T47D (cell line): ENCODE results near the gene FAM78A.
A peak's percentile ranks its signal among the peaks of the same experiment; 100 is the strongest.
"Not testable (repeated sequence)": the region's sequence is repeated elsewhere in the genome, so short reads cannot be mapped to it uniquely, and the experiment has no call there.

Source experiments
- DNase-seq, 2 experiments: peaks; one replicate each; pipeline versions ENCODE4 v3.0.0 to v3.0.0-alpha.2; 2011 to 2012; ENCODE audit warnings: low read depth in 1 of 2, low spot score in 1 of 2
- JUND ChIP-seq: IDR thresholded peaks from 2 replicates; pipeline ENCODE4 v1.6.1; 2012; ENCODE audit warnings: low read depth
- in situ Hi-C: cut with HindIII; loops from 2 replicates; pipeline ENCODE4 v1.10.0; 2016; ENCODE audit warnings: low sequenced_read_pairs, low pct_unique_long_range_greater_than_20kb

FAM78A gene

DNA sequence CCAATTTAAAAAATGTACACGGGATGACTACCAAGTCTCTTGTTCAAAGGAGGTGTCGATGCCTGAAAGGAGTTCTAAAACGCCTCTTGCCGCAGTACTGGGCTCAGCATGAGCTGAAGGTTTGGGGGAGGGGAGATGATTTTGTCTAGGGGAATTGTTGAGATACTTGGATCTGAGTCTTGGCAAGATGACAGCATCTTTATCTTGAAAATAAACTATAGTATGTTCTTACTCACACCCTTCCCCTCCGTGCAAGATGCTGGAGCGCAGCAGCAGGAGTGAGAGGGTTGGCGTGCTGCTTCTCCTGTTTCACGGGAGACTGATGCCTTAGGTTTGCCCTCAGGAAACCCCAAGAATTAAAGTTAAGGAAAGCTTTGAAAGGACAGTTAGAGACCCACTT lies 47.3 kb downstream of the FAM78A start:
- in situ Hi-C loops = no loop called here
- TF ChIP-seq JUND = no peak
- no peak for DNase-seq

DNA sequence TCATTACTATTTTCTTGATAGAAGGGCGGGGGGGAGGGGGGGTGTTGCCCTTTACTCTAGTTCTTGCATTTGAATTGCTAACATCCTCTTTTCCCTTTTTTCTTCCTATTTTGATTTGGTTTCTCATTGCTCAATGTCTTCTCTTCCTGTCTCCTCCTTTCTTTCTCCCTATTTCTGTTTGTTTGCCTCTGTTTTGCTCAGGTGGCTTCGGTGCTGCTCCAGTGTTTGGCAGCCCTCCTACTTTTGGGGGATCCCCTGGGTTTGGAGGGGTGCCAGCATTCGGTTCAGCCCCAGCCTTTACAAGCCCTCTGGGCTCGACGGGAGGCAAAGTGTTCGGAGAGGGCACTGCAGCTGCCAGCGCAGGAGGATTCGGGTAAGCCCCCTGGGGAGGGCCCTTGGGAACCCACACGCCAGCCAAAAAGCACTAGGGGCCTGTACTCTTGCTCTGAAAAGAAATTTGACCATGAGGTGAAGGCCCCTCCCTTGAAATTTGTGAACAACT lies 48.3 kb downstream of the FAM78A start:
- in situ Hi-C loops = no loop called here
- DNase-seq = no peak

DNA sequence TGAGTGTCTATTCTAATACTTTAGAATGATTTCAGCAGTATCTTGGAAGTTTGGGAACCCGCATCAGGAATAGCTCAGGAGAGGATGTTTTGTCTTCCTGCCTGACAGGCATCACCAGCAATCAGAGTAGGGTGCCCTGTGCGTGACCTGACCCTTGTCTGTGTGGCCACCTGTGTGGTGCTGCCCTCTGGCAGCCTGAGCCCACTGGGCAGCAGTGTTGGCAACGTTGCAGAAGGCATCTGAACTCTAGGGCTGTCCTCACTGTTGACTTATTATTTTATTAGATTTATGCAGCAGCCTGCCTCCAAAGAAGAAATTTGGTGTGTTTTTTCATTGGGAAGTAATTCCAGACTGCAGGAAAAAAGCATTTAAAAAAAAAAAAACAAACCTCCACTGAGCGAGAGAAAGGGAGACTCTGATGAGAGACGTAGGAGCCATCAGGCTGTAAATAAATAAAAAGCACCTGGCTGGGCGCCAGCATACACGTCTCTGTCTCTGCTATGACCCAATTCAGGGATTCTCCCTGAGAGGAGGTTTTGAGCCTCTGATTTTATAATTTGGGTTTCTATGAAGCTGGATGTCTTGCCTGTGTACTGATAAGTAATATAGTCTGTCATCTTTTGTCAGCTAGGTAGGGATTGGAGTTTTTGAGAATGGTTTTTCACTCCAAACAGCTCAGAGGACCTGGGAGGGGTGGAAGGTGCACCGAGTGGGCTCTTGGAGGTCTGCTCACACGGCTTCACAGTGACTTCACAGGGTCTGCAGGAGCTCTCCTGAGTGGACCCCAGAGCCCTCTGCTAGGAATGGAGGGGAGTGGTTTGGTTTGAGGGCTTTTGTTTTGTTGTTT lies 49.0 kb downstream of the FAM78A start:
- in situ Hi-C loops = no loop called here
- DNase-seq = no peak
- TF ChIP-seq JUND = no peak

More for the DNA sequence above, 48.3 kb downstream of the FAM78A start:
- TF ChIP-seq JUND = no peak

DNA sequence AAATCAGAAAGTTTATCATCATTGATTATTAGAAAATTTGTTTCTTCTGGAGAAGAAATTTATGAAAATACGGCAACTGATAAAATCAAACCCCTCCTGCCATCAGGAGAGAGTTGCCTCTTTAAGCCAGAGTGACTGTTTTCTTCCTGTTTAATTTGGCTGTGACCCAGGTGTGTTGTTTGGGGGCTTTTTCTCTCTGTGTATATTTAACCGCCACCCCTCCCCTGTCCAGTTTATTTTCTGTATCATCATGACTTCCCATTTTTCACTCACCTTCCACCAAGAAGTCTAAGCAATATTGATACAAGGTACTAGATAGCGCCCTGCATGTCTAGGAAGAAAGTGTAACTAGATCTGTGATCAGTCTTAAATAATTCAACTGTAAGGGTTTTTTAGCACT lies 50.1 kb downstream of the FAM78A start:
- in situ Hi-C loops = no loop called here
- no peak for DNase-seq
- no peak for TF ChIP-seq JUND

DNA sequence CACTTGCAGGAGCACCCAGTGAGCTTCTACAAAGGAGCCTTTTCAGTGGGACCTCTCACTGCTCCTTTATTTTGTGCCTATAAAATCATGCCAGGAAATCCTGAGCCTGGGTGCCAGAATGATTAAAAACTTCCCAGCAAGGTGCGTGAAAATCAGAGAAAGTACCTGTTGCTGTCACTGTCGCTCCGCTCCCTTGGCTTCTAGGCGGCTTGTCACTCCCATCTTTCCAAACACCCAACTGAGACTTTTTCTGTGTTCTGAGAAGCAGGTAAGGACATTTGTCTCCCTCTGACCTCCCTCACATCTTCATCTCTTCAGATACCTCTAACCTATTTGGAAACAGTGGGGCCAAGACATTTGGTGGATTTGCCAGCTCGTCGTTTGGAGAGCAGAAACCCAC lies 53.9 kb downstream of the FAM78A start:
- no peak for TF ChIP-seq JUND
- in situ Hi-C loops = no loop called here

DNA sequence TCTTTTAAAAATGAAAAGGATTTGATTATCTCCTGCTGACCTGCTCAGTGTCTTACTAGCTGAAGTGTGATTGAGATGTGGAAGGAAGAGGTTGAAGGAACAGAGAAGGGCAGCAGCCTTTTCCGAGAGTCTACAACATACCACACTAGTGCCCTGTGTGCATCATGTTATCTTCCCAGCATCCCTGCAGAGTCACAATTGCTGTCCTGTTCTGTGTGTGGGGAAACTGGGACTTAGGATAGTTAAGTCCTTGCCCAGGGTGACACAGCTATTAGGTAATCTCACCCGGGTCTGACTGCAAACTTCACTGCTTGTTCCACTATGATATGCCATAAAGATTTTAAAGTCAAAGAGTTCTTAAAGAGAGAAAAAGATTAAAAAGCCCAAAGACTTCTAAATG lies 55.8 kb downstream of the FAM78A start:
- in situ Hi-C loops = no loop called here
- TF ChIP-seq JUND = no peak
- DNase-seq = no peak

More for the DNA sequence above, 53.9 kb downstream of the FAM78A start:
- no peak for DNase-seq

DNA sequence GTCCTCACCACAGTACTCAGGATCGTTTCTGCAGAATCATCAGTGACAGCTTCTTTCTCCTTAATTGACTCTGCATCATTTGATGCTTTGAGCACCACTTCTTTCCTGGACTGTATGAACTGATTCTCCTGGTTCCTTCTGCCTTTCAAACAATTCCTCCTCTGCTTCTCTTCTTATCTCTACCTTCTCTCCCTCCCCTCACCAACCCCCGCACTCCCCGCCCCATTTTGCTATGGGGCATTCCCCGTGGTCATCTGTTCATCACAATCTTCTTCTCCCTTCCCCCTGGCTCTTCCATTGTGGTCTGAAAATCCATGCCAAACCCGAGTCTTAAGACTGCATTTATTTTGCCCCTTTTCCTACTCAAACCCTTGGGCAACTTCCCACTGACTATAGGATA lies 57.9 kb downstream of the FAM78A start:
- no peak for DNase-seq
- TF ChIP-seq JUND = no peak
- in situ Hi-C loops = no loop called here

DNA sequence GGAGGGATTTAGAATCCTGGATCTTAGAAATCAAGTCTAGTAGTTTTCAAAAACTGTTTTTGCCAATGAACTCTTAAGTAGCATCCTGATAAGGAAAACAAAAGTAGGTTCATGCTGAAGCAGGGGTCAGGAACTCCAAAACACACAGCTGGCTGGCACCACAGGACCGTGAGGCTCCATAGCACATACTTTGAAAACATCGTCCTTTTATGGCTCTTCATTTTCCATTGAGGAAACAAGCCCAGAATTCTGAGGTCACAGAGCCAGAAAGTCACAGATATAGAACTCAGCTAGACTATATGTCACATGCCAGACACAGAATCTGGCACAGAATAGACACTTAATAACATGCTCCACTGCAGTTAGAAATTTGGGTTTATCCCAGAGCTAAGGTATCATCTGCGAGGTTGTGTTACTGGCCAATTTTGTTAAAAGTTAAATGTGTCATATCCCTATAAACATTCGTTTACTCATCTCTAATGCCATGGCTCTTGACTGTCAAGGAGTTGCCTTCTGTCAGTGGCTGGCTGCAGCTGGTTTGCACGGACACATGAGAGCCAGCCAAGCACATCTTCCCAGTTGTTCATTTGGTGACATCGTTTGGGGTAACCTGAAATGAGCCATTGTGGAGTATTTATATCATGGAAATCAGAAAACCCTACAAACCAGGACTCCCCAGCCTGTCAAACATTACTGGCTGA lies 58.8 kb downstream of the FAM78A start:
- TF ChIP-seq JUND = no peak
- in situ Hi-C loops = no loop called here
- DNase-seq = no peak

DNA sequence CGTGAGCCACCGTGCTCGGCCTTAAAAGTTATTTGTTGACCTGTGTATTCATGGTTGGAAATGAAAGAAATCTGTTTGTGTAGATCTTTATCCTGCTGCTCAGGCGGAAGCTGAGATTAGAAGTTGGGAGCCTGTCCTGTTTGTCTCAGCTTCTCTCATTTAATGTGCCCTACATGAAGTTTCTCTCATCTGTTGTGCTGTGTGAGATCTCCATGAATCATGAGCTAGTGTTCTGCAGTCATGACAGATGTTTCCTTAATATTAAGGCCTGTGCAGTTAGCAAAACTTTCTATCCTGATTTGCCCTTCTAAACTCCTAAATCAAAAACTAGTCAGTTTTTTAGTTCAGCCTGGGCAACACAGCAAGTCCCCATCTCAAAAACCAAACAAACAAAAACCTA lies 59.5 kb downstream of the FAM78A start:
- in situ Hi-C loops = no loop called here
- DNase-seq = peak in 1 of 2 experiments; percentile 16

DNA sequence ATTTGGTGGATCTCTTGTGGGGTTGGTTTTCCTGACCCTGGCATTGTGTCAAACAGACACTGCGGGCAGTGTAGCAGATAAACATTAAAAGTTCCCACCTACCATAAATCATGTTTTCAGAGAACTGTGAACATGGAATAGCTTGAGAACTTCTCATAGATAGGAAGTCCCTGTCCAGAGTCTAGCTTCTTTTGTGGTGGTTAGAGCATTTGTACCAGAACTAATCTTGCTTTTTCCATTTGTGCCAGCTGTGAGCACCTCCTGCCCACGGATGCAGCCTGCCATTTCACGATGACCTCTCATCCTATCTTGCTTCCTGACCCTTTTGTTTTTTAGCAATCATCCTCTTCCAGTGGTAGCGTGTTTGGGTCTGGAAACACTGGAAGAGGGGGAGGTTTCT lies 61.4 kb downstream of the FAM78A start:
- in situ Hi-C loops = no loop called here
- no peak for TF ChIP-seq JUND
- no peak for DNase-seq

More for the DNA sequence above, 59.5 kb downstream of the FAM78A start:
- no peak for TF ChIP-seq JUND

DNA sequence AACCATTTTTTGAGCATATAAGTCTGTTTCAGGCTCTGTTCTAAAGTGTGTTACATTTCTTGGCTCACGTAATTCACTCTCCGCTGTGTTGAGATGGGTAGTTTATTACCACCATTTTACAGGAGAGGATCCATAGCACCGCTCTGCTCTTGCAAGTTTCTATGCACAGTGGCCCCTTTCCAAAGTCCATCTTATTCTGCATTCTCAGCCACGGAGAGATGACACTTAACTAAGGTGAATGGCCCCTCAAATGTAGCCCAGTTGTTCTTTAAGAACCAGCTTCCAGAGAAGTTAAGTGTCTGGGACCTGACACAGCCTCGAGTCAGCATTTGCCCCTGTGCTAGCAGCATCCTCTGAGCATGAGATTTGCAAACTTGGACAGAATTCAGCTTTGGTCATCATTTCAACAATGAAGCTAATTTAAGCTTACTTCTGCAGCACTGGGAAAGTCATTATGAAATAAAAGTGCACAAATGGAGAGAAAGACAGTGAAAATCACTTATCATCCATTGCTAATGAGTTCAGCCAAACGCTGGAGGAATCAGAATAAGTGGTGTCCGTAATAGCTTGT lies 61.9 kb downstream of the FAM78A start:
- TF ChIP-seq JUND = no peak
- in situ Hi-C loops = no loop called here
- no peak for DNase-seq

DNA sequence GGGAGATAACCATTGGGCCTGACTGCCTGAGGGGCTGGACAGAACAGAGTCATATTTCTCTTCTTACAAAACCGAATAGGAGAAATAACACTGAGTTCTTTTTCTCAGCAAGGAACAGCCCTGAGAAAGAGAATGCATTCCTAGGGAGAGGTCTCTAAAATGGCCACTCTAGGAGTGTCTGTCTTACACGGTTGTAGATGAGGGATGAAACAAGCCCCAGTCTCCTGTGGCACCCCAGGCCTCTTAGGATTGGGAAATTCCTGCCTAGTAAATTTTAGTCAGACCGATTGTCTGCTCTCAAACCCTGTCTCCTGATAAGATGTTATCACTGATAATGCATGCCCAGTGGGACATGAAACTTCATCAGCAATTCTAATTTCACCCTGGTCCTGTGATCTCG lies 64.4 kb downstream of the FAM78A start:
- in situ Hi-C loops, DNase-seq: not testable (repeated sequence)
